B cell (primary cell): ENCODE measurements around the gene CACNA2D3.

Experiments used
- CTCF ChIP-seq: fragments of 200-600 bp; IDR thresholded peaks from one replicate; pipeline ENCODE4 v1.8.0; 2022; ENCODE audit warnings: antibody characterized with exemption, mild to moderate bottlenecking
- EZH2 ChIP-seq: IDR thresholded peaks from 2 replicates; pipeline ENCODE4 v1.6.1; 2012; ENCODE audit warnings: borderline replicate concordance, low read depth, mild to moderate bottlenecking, moderate library complexity, low read length; ENCODE audit not compliant: insufficient read depth, poor library complexity, severe bottlenecking

GRCh38 chr3:54530944-54531343 is 408.6 kb downstream of the CACNA2D3 start:
- TF ChIP-seq EZH2 (no peak), CTCF (no peak)
